ENCODE measurements around the gene BLM. TPM values are rescaled to one million over a fixed set of nuclear protein-coding genes. Genes with fewer than 3 reads are reported as not detected.
A peak's percentile ranks its signal among the peaks of the same experiment; 100 is the strongest.

BLM gene
- total RNA-seq, 1 donor from 2014 or later: 66.4 TPM

DNA sequence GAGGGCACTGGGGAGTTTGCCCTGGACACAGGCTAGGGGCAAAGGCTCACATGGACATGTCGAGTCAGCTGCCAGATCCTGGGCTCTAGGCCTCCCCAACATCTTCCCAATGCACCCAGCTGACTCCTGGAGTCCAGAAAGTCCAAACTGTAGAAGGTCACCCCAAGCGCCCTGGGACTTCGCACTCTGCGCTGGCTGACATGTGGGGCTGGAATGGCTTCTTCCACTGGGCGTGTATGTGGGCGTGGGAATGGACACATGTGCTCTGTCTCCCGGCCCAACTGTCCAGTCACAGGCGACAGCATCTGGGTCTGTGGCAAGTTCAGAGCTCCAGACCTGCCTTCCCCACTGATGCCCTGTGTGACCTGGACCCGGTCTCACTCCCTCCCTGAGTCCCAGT is 138.0 kb downstream of the BLM start:
- Mint-ChIP-seq H3K9me3 (peaks cover 5% of the 10 kb centered on the region), H3K4me3 (peak overlapping the region; percentile 9), H3K27ac (peak overlapping the region; percentile 90), H3K27me3 (no peaks in the 10 kb centered on the region), H3K36me3 (ENCODE audit: low read depth) (peaks cover 20% of the 10 kb centered on the region), H3K4me1 (peaks cover 78% of the 10 kb centered on the region)
- intact Hi-C loops (cut with micrococcal nuclease): loop anchor here (10.0 kb wide), 1 partner anchor 450 kb away; no protein-coding TSS in a partner anchor
- DNase-seq: no peak

DNA sequence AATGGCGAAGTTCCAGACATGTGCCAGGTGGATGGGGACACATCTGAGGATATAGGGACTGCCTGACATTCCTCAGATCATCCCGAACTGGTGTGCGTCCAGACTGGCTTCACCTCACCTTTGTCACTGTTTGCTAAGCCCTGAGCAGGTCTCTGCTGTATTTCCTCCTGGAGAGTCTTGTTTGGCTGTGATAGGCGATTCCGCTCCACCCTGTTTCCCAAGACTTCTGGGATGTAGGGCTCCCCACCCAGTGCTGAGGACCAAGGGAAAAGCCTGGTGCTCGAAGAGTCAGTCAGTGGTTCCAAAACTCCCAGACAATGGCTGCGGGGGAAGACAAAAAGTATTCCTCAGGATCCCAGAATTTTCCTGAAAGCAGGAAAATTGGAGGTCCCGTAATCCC is 140.2 kb downstream of the BLM start:
- Mint-ChIP-seq H3K36me3 (ENCODE audit: low read depth) (peaks cover 14% of the 10 kb centered on the region), H3K4me3 (no peak overlapping the region), H3K27me3 (no peaks in the 10 kb centered on the region), H3K27ac (peak overlapping the region; percentile 87), H3K9me3 (no peaks in the 10 kb centered on the region), H3K4me1 (peaks cover 67% of the 10 kb centered on the region)
- DNase-seq: no peak
- intact Hi-C loops (cut with micrococcal nuclease): loop anchor here (10.0 kb wide), 1 partner anchor 453 kb away; no protein-coding TSS in a partner anchor

DNA sequence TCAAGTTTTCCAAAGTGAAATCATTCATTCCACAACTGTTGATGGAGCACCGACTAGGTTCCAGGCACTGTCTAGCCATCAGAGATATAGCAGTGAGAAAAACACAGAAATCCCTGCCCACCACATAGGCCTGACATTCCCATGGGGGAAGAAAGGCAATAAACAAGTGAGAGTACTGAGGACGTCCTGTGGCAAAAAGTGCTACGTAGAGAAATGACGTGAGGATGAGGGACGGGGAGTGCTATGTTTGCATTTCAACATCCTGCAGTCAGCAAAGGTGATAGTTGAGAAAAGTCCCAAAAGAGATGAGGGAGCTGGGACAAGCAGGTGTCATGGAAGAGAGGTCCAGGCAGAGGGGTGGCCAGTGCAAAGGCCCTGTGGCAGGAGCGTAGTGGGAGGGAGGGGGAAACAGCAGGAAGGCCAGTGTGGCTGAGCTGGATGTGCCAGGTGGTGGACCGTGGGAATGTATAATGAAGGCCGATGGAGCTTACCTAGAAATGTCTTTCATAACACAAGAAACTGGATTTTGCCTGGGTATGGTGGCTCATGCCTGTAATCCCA is 140.8 kb downstream of the BLM start:
- intact Hi-C loops (cut with micrococcal nuclease): loop anchor here (10.0 kb wide), 1 partner anchor 453 kb away; no protein-coding TSS in a partner anchor
- H3K4me3 Mint-ChIP-seq: peak overlapping the region; percentile 13
- peaks cover 13% of the 10 kb centered on the region for H3K36me3 Mint-ChIP-seq (ENCODE audit: low read depth)
- DNase-seq: no peak
- H3K4me1 Mint-ChIP-seq: peaks cover 67% of the 10 kb centered on the region
- no peaks in the 10 kb centered on the region for H3K27me3 Mint-ChIP-seq
- peak overlapping the region; percentile 87 for H3K27ac Mint-ChIP-seq
- H3K9me3 Mint-ChIP-seq: no peaks in the 10 kb centered on the region

DNA sequence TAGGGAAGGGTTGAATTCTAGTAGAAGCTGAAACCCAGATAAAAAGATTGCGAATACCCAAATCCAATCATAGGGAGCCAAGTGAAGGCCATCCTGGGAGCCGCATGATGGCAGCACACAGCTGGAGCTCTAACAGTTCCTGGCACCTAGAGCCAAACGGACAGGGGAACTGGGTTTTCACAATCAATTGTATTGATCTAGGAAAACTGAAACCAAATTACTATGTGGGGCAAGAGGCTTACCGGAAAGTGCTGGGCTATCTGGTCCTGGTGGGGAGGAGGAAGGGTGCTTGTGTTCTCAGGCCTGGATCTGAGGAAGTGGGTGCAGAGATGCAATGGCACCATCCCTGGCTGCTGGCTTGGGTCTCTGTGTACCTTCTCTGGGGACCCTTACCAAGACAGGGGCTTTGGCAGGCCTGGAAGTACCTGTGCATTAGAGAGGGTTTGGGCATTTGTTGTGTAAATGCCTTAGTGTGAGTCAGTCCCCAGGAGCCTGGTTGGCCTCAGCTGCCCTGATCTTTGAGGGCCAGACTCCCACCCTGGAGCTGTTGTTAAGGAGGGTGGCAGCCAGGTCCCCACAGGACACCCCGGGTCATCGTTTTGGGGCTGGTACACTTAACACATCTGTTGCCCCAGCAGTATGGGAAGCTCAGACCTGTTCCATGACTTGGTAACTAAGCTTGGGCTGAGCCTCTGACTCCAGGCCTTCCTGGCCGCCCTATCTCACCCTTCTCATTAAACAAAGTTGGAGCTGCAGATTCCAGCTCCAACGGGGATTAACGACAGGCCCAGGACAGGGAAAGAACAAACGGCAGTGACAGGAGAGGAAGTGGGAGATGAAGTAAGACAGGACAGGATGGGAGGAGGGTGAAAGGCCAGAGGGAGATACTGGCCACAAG is 142.3 kb downstream of the BLM start:
- no peak overlapping the region for H3K4me3 Mint-ChIP-seq
- peaks cover 6% of the 10 kb centered on the region for H3K36me3 Mint-ChIP-seq (ENCODE audit: low read depth)
- no peaks in the 10 kb centered on the region for H3K9me3 Mint-ChIP-seq
- no peaks in the 10 kb centered on the region for H3K27me3 Mint-ChIP-seq
- peak overlapping the region; percentile 88 for H3K27ac Mint-ChIP-seq
- H3K4me1 Mint-ChIP-seq: peaks cover 69% of the 10 kb centered on the region
- DNase-seq: no peak
- intact Hi-C loops (cut with micrococcal nuclease): loop anchor here (10.0 kb wide), 1 partner anchor 455 kb away; no protein-coding TSS in a partner anchor

DNA sequence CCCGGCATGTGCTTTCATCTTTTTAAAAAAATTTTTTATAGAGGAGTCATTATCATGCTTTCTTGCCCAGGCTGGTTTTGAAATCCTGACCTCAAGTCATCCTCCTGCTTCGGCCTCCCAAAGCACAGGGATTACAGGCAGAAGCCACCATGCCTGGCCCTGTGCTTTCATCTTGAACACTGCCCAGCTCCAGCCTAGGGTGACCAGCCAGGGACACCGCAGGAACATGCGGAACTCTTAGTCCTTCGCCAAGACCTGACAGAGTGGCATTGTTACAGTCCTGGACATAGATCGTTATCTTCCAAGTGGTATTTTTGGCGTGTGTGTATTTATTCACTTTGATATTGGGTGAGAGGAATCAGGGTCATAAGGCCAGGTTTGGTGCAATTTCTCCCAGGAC is 143.3 kb downstream of the BLM start:
- H3K4me1 Mint-ChIP-seq: peaks cover 60% of the 10 kb centered on the region
- intact Hi-C loops (cut with micrococcal nuclease): no loop called here

DNA sequence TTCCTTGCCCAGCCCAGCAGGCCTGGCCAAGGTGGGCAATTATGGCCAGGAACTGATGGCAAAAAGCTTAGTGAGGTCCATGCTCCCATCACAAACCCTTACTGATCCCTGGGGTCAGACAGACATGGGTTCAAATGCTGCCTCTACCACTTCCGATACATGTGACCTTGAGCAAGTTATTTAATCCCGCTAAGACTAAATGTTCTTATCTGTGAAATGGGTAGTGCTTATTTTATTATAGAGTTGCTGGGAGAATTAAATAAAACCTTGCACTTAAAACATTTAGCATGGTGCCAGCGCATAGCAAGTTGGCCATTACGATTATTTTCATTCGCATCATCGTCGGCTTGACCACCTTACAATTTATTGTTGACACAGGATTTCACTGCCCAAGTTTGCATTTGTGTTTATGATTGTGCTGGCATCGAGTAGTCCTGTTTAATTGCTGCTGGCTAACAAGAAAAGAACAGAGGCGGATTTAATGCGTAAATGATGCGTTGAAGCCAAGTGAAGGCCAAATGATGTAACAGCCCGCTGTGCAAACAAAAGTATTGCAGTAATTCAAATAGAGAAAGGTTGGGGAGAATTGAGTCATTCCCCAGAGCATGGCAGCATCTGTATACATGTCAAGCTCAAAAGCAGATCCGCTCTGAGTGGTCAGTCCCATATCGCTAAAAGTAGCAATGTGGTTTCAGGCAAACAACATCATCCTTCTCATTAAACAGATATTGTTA is 144.0 kb downstream of the BLM start:
- intact Hi-C loops (cut with micrococcal nuclease): no loop called here
- Mint-ChIP-seq H3K4me1 (peaks cover 59% of the 10 kb centered on the region), H3K36me3 (ENCODE audit: low read depth) (peaks cover 2% of the 10 kb centered on the region), H3K9me3 (no peaks in the 10 kb centered on the region), H3K27me3 (no peaks in the 10 kb centered on the region), H3K27ac (no peak overlapping the region), H3K4me3 (no peak overlapping the region)
- DNase-seq: no peak

More for the DNA sequence above, 143.3 kb downstream of the BLM start:
- no peaks in the 10 kb centered on the region for H3K27me3 Mint-ChIP-seq
- no peak overlapping the region for H3K4me3 Mint-ChIP-seq
- DNase-seq: no peak
- H3K9me3 Mint-ChIP-seq: no peaks in the 10 kb centered on the region
- peaks cover 2% of the 10 kb centered on the region for H3K36me3 Mint-ChIP-seq (ENCODE audit: low read depth)
- H3K27ac Mint-ChIP-seq: no peak overlapping the region

DNA sequence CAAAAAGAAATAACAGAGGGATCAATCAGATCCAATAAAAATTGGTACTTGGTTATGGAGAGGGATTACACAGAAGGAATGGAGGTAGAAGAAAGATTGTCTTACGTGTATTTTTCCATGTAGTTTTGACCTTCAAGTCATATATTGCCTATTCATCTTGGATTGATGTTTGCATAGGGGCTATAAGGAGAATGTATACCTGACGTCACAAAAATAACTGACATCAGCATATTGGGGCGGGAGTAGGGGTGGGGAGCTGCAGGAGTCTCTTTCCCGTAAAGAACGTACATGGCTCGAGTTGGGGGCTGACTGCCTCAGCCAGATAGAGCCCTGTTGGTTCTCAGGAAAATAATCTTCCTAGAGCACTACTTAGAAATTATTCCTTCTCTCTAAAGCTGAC is 145.3 kb downstream of the BLM start:
- intact Hi-C loops (cut with micrococcal nuclease): no loop called here
- no peaks in the 10 kb centered on the region for H3K9me3 Mint-ChIP-seq
- H3K4me1 Mint-ChIP-seq: peaks cover 55% of the 10 kb centered on the region
- H3K4me3 Mint-ChIP-seq: no peak overlapping the region
- no peak for DNase-seq
- H3K36me3 Mint-ChIP-seq (ENCODE audit: low read depth): peaks cover 2% of the 10 kb centered on the region
- no peaks in the 10 kb centered on the region for H3K27me3 Mint-ChIP-seq
- H3K27ac Mint-ChIP-seq: peak overlapping the region; percentile 9

DNA sequence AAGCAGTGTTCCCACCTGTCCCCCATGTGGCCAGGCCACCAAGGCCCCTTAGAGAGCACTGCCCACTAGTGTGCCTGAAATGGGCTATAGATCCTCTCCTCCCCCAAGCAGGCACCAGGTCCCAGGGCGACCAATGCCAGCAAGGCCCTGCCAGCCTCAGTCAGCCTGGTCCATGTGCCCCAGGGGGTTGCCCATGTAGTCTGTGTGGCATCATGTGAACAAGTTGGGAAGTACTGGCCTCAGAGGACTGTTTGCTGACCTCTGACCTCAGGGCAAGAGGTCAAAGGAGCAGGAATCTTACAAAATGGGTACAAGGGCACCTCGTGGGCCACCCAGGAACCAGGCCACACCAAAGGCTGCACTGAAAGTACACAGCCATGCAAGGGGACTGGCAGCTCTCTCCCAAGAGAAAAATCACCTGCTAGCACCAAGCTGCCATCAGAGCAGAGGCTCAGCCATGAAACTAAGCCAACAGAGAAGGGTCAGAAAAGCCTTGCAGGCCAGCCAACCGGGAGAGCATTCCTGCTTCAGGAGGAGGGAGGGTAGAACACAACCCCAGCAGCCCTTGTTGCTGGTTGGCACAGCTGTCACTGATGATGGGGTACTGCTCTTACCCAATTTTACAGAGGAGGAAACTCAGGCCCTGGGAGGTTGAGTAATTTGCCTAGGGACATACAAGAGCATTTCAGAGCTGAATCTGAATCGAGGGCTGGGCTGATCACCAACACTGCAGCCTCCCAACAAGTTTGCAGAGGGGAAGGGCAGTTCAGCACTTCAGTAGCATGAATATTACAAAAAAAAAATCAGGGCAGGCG is 146.0 kb downstream of the BLM start:
- no peak for DNase-seq
- Mint-ChIP-seq H3K27me3 (no peaks in the 10 kb centered on the region), H3K4me1 (peaks cover 53% of the 10 kb centered on the region), H3K36me3 (ENCODE audit: low read depth) (no peaks in the 10 kb centered on the region), H3K27ac (peak overlapping the region; percentile 83), H3K4me3 (no peak overlapping the region), H3K9me3 (no peaks in the 10 kb centered on the region)
- intact Hi-C loops (cut with micrococcal nuclease): no loop called here

DNA sequence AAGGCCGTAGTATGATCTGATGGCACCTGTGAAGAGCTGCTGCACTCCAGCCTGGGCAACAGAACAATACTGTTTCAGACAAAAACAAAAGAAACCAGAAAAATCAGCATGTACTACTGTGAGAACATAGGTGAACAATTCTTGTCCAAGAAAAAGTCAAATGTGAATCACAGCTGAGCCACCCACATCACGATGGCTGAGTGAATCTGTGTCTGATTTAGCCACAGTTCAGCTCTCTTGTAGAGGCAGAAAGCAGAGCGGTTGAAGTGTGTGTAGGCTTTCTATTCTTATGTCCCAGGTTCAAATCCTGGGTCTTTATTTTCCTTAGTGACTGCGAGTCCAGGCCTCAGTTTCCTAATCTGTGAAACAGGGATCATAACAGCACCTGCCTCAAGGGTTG is 146.8 kb downstream of the BLM start:
- intact Hi-C loops (cut with micrococcal nuclease): no loop called here
- Mint-ChIP-seq H3K27me3 (no peaks in the 10 kb centered on the region), H3K36me3 (ENCODE audit: low read depth) (no peaks in the 10 kb centered on the region), H3K4me1 (peaks cover 61% of the 10 kb centered on the region), H3K9me3 (no peaks in the 10 kb centered on the region), H3K4me3 (no peak overlapping the region), H3K27ac (peak overlapping the region; percentile 83)
- no peak for DNase-seq

DNA sequence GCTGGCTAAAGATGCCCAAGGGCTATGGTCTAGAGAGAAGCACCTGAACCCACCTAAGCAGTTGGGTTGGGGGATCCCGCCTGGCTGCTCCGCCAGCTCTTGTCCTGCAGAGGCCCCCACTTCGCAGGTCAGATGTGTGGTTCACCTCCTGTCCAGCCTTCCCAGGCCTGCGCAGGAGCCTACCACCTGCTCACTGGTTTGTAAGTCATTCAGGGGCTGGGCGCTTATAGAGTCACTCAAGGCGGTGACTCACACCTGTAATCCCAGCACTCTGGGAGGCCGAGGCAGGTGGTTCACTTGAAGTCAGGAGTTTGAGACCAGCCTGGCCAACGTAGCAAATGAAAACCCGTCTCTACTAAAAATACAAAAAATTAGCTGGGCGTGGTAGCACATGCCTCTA is 147.4 kb downstream of the BLM start:
- no peaks in the 10 kb centered on the region for H3K9me3 Mint-ChIP-seq
- H3K27me3 Mint-ChIP-seq: no peaks in the 10 kb centered on the region
- no peak for DNase-seq
- no peak overlapping the region for H3K27ac Mint-ChIP-seq
- no peak overlapping the region for H3K4me3 Mint-ChIP-seq
- peaks cover 62% of the 10 kb centered on the region for H3K4me1 Mint-ChIP-seq
- intact Hi-C loops (cut with micrococcal nuclease): no loop called here
- peaks cover 1% of the 10 kb centered on the region for H3K36me3 Mint-ChIP-seq (ENCODE audit: low read depth)

DNA sequence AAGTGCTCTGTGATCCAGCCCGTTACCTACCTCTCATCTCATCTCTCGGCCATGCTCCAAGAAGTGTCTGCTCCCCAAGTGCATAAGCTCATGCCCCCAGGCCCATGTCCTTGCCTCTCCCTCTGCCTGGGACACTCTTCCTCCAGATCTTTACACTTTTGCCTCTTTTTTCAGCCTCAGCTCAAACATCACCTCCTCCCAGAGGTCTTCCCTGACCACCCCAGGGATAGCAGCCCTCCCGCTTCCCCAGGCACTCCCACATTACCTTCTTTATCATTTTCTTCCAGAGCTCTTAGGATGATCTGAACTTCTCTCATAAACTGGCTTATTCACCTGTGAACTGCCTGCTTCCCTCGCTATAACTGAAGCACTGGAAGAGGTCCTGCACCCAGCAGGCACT is 148.6 kb downstream of the BLM start:
- DNase-seq: no peak
- peaks cover 9% of the 10 kb centered on the region for H3K36me3 Mint-ChIP-seq (ENCODE audit: low read depth)
- no peaks in the 10 kb centered on the region for H3K27me3 Mint-ChIP-seq
- H3K9me3 Mint-ChIP-seq: no peaks in the 10 kb centered on the region
- intact Hi-C loops (cut with micrococcal nuclease): no loop called here
- no peak overlapping the region for H3K4me3 Mint-ChIP-seq
- peak overlapping the region; percentile 15 for H3K27ac Mint-ChIP-seq
- H3K4me1 Mint-ChIP-seq: peaks cover 66% of the 10 kb centered on the region
